Retinal pigment epithelial cell (primary cell): ENCODE measurements around the gene SMAD6.

Experiments
- DNase-seq: peaks from one replicate; pipeline ENCODE4 v3.0.0-alpha.2; 2010; ENCODE audit warnings: low read depth
- H3K4me3 ChIP-seq: 2 replicates; pipeline ENCODE4 v1.5.1; 2011; ENCODE audit warnings: mild to moderate bottlenecking, low read length, control low read depth, moderate library complexity
- TF ChIP-seq, protein P1 (sequence below): conservative IDR thresholded peaks from 2 replicates; pipeline ENCODE4 v1.5.1; 2011; ENCODE audit warnings: low read depth, low read length, control low read depth, inconsistent platforms

Gene SMAD6

DNA sequence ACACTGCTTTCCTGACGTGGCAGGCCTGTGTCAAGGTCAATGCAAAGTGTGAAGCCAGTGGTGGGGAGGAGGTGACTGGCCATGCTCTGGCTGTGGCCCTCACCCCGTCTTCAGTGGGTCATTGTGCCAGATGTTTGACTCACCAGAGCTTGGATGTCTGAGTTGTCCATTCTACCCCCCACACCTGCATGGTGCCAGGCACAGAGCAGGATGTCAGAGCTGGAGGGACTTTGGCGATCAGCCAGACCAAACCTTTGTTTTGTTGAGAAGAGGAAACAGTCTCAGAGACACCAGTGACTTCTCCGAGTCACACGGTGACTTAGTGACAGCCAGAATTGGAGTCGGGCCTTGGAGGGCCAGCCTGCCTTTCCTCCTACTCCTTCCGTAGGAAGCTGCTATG is 49.5 kb downstream of the SMAD6 start:
- no peak overlapping the region for H3K4me3 ChIP-seq
- no peak for DNase-seq
- TF ChIP-seq, protein P1, sequence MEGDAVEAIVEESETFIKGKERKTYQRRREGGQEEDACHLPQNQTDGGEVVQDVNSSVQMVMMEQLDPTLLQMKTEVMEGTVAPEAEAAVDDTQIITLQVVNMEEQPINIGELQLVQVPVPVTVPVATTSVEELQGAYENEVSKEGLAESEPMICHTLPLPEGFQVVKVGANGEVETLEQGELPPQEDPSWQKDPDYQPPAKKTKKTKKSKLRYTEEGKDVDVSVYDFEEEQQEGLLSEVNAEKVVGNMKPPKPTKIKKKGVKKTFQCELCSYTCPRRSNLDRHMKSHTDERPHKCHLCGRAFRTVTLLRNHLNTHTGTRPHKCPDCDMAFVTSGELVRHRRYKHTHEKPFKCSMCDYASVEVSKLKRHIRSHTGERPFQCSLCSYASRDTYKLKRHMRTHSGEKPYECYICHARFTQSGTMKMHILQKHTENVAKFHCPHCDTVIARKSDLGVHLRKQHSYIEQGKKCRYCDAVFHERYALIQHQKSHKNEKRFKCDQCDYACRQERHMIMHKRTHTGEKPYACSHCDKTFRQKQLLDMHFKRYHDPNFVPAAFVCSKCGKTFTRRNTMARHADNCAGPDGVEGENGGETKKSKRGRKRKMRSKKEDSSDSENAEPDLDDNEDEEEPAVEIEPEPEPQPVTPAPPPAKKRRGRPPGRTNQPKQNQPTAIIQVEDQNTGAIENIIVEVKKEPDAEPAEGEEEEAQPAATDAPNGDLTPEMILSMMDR, result no peak

DNA sequence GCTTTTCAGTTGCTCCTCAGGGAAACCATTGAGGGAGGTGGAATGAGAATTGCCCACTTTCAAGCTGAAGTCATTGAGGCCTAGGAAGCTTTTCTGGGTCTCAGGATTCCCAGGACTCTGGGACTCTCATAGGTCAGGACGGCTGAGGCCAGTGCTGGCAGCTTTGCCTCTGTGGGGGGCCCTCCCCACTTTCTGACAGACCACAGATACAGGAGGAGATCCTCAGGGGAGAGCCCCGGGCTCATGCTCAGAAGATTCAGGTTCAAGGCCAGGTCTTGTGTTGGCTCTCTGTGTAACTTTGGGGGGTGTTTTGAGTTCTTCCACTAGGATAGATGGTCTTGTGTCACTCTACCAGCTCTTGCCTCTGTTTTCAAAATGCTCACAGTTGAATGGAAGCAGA is 50.0 kb downstream of the SMAD6 start:
- TF ChIP-seq, protein P1, result no peak
- no peak for DNase-seq
- H3K4me3 ChIP-seq, result no peak overlapping the region

DNA sequence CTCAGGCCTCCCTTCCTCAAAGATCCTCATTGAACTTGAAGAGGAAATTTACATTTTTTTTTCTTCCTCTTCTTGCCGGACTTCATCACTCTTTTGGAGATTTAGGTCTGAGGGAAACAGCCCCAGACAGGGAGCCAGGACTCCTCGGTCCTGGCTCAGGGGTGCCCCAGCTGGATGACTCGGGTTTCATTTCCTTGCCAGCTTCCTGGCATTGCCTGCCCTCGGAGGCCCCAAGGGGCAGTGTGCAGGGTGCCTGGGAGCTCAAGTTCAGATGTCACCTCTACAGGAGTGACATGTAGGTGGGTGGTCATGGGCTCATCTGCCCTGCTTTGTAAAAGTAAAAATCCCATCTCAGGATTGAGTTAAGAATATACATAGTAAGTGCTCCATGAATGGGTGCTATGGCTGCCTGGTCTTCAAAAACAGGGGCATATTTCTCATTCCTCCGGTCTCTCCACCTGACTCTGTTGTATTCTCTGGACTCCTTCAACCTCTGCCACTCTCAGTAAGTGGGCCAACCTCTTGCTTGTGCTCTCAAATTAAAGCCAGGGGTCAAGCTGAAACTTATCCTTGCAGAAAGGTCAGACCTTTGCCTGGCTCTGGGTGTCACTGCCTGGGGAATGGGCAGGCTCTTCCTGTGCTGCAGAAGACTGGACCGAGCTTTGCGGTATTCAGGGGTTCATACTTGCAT is 51.8 kb downstream of the SMAD6 start:
- no peak overlapping the region for H3K4me3 ChIP-seq
- TF ChIP-seq, protein P1, result peak; percentile 8
- DNase-seq, result no peak

DNA sequence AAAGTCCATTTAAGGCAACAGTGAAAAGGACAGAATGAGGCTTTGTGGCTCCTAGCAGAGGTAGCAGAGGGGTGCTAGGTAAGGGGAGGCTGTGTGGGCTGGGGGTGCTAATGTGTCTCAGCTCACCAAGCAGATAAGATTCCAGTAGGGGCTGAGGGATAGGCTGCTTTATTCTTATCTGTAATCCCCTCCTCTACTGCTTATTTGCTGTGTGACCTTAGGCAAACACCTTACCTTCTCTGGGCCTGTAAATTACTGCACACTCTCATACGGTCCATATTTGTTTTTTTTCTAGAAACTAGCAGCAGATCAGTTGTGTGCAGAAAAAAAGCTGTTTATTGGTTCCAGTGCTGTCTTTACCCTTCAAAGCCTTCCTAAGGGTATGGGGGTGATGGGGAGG is 52.8 kb downstream of the SMAD6 start:
- TF ChIP-seq, protein P1, result no peak
- DNase-seq, result no peak

DNA sequence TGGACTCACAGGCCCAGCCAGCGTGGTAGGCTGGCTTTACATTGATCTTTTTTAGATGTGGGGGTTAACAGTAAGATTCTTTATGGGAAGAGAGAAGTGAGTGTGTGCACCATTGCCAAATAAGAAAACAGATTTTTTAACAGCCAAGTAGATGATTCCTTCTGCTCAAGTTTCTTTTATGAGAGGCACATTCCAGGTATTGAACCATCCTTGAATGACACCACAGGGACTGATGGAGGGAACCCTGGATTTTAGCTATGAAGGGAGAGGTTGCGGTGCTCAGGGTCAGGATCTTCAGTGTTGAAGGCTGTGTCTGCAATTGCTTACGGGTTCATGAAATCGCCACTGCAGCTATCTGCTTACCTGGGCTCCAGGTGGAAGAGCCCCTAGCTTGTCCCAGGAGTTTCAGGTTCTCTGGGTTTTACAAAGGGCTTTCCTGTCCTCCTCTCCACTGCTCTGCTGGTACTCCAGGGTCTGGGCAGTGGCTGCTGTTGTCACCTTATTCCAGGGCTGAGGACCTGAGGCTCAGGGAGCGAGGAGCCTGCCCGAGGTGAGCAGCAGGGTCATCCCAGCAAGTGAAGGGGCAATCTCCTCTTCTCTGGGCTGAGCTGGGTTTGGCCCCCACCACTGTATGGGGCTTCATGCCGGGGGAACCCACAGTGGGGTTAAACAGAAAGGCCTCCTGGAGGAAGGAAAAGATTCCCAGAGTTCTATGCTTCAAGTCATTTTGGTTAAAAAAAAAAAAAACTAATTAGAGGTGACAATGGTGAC is 53.4 kb downstream of the SMAD6 start:
- TF ChIP-seq, protein P1, result no peak
- H3K4me3 ChIP-seq, result no peak overlapping the region
- DNase-seq, result no peak

More for the DNA sequence above, 52.8 kb downstream of the SMAD6 start:
- no peak overlapping the region for H3K4me3 ChIP-seq

DNA sequence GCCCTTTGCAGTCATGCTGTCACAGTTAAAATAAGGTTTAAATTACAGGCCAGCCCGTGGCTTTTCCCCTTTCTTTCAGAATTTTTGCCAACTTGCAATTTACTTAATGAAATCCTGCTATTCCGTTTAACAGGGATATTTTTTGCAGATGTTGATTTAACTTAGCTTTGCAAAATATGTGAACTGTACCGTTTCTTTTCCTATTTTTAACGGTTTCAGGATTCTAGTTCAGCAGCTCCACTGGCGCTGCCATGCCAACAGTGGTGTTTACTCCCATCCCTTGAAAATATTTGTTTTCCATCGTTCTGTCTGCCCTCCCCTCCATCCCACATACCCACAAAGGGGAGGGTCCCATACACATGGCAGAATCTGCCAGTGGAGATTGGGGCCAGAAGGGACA is 54.3 kb downstream of the SMAD6 start:
- TF ChIP-seq, protein P1, result no peak
- DNase-seq, result no peak
- no peak overlapping the region for H3K4me3 ChIP-seq

DNA sequence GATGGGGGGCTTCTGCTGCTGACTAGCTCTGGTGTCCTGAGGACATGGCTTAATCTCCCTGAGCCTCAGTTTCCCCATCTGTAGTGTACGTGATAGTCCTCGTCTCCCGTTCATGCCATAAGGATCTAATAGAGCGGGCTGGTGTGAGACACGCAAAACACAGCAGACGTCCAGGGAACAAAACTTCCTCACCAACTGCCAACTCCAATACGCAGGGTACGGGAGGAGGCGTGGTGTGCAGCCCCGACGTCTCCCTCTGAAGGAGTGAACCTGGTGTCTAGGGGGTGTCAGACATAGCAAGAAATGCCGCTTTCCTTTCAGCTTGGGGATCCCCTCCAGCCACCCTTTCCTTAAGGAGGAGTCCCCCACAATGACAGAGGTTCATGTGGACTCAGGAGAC is 55.0 kb downstream of the SMAD6 start:
- H3K4me3 ChIP-seq, result no peak overlapping the region
- no peak for DNase-seq
- TF ChIP-seq, protein P1, result no peak
